HG03565 (cell line): ENCODE data around the gene PRR19.

Experiments used
- ATAC-seq: cut with Tn5 transposase; IDR thresholded peaks from one replicate; pipeline ENCODE4 v1.9.1; 2021; ENCODE audit warnings: mild to moderate bottlenecking, moderate library complexity; ENCODE audit not compliant: unreplicated experiment

PRR19 gene

DNA sequence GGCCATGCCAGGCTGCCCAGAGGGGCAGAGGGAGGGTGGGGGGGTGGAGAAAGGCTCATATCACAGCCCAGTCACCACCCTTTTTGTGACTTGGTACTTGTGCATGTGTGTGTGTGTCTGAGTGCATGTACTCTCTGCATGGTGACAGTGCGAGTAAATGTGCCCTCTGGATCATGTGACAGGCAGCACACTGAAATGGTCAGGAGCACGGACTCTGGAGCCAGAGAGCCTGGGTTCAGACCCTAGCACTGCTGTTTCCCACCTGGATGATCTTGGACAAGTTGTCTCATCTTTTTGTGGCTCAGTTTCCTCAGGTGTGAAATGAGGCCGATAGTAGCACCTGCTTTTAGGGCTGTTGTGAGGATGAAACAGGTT lies 30.9 kb upstream of the PRR19 start:
- no peak for ATAC-seq

DNA sequence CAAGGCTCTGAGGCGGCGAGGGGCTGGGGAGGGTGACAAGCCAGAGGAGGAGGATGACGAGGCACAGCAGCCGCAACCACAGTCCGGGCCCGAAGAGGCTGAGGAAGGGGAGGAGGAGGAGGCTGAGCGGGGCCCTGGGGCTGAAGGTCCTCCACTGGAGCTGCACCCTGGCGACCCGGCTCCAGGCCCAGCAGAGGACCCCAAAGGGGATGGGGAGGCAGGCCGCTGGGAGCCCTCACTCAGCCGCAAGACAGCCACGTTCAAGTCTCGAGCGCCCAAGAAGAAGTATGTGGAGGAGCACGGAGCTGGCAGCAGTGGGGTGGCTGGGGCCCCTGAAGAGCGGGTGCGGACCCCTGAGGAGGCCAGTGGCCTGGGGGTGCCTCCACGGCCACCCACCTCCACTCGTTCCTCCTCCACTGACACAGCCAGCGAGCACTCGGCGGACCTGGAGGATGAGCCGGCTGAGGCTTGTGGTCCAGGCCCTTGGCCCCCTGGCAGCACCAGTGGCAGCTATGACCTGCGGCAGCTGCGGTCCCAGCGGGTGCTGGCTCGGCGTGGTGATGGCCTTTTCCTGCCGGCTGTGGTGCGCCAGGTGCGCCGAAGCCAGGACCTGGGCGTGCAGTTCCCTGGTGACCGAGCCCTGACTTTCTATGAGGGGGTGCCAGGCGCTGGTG lies 29.9 kb upstream of the PRR19 start:
- ATAC-seq: no peak

DNA sequence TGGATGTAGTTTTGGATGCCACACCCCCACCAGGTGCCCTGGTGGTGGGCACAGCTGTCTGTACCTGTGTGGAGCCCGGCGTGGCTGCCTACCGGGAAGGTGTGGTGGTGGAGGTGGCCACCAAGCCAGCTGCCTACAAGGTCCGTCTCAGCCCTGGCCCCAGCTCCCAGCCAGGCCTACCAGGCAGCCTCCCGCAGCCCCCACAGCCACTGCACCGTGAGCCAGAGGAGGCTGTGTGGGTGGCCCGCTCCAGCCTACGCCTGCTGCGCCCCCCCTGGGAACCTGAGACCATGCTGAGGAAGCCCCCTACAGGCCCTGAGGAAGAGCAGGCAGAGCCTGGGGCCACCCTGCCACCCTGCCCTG lies 29.4 kb upstream of the PRR19 start:
- ATAC-seq: no peak

DNA sequence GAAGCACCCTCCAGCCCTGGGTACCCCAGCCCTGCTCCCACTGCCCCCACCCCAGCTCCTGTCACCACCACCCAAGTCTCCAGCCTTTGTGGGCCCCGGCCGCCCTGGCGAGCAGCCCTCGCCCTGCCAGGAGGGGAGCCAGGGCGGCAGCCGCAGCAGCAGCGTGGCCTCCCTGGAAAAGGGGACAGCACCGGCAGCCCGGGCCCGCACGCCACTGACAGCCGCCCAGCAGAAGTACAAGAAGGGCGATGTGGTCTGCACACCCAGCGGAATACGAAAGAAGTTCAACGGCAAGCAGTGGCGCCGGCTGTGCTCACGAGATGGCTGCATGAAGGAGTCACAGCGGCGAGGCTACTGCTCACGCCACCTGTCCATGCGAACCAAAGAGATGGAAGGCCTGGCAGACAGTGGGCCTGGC lies 28.9 kb upstream of the PRR19 start:
- no peak for ATAC-seq

DNA sequence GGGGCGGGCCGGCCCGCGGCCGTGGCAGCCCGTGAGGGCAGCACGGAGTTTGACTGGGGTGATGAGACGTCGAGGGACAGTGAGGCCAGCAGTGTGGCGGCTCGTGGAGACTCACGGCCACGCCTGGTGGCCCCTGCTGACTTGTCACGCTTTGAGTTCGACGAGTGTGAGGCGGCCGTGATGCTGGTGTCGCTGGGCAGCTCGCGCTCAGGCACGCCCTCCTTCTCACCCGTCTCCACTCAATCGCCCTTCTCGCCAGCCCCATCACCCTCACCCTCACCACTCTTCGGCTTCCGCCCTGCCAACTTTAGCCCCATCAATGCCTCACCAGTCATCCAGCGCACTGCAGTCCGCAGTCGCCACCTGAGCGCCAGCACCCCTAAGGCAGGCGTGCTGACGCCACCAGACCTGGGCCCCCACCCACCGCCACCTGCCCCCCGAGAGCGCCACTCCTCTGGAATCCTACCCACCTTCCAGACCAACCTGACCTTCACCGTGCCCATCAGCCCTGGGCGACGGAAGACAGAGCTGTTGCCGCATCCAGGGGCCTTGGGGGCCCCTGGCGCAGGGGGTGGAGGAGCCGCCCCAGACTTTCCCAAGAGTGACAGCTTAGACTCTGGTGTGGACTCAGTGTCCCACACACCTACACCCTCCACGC lies 28.4 kb upstream of the PRR19 start:
- no peak for ATAC-seq

DNA sequence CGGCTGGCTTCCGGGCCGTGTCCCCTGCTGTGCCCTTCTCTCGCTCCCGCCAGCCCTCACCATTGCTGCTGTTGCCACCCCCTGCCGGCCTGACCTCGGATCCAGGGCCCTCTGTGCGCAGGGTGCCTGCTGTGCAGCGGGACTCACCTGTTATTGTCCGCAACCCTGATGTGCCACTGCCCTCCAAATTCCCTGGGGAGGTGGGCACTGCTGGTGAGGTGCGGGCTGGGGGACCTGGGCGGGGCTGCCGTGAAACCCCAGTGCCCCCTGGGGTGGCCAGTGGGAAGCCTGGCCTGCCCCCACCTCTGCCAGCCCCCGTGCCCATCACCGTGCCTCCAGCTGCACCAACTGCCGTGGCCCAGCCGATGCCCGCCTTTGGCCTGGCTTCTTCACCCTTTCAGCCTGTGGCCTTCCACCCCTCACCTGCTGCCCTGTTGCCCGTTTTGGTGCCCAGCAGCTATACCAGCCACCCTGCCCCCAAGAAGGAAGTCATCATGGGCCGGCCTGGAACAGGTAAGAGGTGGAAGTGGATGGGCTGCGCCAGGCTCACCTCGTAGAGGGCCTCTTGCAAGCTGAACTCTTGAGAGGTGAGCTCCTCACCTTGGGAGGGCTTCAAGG lies 27.8 kb upstream of the PRR19 start:
- no peak for ATAC-seq

DNA sequence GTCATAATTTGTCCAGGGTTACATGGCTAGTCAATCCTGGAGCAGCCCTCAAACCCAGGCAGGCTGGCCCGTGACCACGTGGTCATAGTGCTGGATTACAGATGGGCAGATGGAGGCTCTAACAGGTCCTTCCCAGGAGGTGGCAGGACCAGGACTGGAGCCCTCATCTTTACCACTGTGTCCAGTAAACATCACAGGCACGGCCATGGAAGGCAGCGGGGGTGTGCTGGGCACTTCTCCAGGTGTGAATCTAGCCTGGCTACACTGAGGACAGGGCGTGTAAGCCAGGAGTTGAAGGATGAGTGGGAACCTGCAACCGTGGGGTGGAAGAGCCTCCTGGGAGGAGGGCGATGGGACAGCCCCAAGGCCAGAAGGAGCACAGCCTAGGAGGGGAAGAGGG lies 26.8 kb upstream of the PRR19 start:
- ATAC-seq: no peak

DNA sequence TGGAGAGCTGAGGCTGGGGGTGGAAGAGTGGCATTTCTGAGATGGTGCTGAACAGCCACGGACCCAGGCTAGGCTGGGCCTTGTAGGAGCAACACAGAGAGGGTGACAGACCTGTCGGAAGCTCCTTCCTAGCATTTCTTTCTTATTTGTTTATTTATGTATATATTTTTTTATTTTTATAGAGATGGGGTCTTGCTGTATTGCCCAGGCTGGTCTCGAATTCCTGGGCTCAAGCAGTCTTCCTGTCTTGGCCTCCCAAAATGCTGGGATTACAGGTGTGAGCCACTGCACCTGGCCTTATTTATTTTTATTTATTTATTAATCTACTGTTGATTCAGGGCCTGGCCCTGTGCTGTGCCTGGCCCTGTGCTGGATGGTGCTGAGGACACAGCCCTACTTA lies 26.4 kb upstream of the PRR19 start:
- ATAC-seq: no peak

DNA sequence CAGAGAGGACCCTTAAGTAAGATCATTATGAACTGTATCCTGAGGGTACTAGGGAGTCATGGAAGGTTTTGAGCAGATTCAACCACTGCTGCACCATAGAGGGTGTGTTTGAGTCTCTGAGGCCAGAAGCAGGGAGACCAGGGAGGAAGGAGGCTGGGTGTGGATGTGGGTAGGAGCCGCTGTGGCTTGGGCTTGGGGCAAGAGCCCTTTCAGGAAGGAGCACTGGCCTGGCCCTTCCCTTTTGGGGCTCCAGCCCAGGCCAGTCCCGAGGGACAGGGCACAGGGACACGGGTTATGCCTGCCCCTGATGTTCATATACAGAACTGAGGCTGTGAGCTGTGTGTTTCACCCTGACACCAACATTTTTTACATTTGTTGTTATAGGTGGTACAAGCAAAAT lies 25.6 kb upstream of the PRR19 start:
- ATAC-seq: no peak

DNA sequence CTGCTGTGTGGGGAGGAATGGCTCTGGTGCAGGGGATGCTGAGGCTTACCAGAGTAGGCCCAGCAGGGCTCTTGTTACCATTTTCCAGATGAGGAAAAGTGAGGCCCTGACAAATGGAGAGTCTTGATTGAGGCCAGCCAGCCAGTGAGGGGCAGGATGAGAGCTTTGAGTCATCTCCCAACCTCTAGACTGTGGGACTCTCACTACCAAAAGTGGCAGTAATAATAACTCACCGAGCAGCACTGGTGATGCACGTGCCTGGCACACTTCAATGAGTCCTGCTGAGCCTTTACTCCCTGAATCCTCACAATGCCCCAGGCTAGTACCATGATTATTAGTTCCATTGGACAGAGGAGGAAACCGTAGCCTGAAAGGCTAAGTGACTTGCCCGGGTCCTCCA lies 25.1 kb upstream of the PRR19 start:
- no peak for ATAC-seq

DNA sequence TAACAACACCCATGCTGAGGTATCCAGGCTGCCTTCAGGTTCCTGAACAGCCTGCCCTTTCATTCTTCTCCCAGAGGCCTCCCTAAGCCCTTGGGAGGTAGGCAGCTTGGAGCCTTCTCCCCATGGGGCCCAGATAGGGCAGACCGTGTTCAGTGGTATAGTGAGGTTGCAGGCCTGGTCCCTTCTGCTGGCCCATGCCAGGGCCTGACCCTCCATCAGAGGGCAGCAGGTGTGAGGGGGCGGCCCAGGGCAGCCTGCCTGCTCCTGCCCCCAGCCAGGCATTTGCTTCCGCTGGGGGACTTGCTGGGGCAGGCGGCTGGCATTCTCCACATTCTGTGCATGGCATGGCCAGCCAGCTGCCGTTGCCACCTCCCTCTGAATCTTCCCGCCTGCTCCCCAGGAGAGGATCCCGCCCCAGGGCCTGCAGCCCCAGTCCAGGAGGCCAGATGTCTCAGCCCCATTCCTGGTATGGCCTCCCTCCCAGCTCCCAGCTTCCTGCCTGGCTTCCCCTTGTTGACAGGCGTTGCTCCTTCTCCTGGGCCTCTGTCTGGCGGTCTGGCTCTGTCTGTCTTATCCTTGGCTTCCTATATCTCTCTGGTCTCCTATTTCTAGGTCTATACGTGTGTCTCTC lies 24.0 kb upstream of the PRR19 start:
- no peak for ATAC-seq

DNA sequence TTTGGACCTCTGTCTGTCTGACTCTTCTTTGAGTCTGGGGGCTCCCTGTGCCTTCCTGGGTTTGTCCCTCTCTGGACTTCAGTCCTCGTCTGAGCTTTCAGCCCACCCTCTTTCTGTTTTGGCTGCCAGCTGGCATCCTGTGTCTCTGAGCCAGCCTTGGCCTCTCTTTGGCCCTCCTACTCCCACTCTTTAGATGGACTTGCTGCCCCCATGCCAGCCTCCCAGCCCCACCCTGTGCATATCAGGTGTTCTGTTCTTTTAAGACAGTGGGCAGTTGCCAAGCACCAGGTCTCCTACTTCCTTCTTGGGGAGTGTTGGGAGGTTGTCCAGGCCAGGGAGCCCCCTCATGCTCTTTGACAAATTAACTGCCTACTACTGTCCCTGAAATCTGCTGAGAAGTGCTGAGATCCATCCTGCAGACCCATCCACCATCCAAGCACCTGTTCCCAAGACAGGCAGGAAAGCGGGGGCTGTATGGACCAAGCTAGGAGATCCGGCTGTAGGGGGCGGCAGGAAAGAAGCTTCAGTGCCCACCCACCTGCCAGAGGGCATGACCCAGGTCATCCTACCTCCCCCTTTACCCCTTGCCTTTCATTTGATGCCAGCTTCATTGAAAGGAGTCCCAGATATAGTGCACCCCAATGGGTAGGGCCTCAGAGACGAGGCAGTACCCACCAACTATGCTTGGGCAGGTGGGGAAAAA lies 23.3 kb upstream of the PRR19 start:
- no peak for ATAC-seq

DNA sequence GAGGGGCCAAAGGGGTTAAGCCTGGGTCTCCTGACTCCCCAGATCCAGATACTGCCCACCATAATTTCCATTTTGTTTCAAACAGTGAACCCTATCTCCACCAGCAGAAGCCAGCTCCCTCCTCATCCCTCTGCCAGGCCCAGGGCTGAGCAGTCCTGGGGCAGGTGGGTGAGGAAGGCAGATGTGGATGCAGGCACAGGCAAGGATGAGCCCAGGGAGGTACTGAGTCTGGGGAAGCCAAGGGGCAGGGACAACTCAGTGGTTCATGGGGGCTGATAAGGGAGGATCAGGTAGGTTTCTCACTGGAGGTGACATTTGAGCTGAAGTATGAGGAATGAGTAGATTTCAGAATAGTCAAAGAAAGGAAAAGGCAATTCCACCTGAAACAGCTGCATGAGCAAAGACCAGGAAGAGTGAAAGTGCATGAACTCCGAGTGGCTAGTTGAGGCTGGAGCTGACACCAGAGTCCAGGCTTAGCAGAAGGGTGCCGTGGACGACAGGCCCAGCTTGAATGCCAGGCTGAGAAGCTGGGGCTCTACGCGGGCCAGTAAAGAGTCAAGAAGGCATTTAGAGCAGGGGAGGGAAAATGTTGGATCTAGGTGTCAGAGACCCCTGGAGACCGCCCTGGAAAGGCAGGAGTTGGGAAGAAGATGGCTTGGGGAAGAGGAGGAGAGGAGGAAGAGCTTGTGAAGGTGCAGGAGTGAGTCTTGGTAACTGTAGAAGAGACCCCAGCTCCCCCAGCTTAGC lies 22.6 kb upstream of the PRR19 start:
- ATAC-seq: no peak

DNA sequence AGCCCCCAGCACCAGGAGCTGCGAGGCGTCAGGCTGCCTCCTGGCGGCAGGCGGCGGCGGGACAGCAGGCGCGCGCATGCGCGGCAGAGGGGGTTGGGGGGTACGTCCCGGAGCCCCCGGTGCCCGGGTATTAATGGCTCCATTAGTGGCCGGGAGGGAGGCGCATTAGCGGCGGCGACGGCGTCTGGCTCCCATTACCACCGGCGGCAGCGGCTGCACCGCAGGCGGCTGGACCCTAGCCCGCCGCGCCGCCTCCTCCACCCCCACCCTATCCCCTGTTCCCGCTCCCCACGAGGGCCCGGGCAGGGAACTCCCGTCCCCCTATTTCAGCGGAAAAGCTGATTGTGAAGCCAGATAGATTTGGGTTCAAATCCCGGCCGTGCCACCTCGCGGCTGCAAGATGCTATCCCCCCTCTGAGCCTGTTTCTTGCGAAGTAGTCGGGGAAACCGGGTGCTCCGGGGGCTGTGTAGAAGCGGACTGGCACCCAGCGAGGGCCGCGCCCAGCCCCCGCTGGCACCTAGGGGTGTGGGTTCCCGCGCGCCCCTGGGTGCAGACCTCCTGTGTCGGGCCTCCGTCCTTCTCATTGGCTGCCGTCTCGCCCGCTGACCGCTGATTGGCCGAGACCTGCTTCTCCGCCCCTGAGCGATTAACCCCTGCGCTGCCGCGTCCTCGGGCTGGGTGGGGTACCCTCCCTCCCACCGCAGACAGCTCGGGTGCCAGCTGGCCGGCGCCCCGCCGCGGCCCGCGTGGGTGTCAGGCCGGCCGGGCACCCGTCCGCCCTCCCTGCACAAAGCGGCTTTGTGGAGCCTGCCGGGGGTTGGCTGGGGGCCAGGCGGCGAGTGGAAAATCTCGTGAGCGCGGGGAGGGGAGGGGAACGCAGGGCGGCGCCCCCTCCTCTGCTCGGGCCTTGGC lies 21.8 kb upstream of the PRR19 start:
- ATAC-seq: no peak

DNA sequence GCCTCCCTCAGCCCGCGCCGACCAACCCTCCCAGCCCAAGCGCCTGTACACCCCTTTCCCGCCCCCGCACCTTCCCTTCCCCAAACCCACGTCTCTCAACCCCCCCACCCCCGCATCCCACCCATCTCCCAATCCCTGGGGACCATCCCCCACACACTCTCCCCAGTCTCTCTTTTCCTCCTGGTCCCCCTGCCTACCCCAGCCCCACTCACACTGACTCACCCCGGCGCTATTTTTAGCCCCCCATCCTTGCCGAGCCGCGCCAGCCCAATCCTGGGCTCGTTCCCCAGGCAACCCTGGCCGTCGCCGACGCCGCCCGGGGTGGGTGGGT lies 21.2 kb upstream of the PRR19 start:
- no peak for ATAC-seq

DNA sequence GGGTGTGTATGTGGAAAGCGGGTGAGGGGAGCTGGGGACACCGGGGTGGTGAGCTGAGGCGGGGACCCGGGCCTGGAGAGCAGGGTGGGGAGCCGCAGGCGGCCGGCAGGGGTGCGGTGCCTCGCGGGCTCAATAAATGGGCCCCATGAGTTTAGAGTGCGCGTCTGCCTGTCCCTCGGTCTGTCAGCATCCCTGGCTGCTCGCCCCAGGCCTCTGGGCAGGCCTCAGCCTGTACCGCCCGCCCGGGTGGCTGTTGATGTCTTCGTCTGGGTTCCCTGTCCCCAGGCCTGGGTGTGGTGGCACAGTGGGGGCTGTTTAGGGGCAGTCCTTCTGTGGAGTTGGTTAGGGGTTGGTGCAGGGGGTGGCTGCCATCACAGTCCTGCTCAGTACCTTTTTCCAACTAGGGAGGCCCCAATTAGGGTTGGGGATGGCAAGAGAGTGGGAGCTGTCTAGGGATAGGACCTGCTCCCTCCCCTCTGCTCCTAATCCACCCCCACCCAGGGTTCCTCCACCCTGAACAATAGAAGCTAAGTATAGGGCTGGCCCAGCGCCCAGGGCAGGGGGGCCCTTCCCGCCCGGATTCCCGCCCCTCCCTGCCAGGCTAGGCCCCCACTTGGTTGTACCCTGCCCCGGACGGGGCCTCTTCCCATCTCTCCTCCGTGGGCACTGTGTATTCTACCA lies 20.6 kb upstream of the PRR19 start:
- ATAC-seq: no peak

DNA sequence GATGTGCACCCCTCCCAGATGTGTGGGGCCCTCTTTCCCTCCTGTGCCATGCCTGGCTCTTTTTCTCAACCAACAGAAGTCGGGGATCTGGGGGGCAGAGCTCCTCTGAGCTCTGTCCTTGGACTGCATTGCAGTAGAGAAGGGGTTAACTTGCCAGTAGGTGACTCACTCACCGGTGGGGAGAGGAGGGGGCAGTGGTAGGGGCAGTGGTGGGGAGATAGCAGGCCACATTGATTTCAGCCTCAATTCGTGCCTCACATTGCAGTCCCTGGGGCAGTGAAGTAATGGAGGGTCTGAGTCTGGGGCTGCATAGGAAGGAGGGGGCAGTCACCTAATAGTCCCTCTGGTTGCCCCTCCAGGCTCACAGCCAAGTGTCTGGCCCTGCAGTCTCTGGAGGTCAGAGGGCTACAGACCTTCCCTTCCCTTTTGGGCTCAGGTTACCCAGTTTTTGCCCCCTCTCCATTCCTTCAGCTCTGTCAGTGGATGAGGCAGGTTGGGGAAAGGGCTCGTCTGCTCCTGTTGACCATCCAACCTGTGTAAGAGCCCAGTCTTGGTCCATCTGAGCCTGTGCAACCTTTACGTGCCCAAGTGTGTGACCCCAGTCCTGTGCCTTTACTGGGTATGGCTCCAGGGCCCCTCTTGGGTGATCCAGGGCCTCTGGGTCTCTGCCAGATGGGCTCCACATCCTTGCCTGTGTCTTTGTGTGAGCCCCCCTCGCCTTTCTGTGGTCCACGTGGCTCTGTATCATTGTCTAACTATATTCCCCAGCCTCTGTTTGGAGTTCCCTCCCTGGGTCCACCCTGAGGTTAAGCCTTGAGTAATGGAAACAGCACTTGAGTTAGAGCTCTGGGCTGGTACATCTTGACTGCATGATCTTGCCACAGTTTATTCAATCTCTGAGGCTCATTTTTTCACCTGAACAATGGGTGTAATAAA lies 19.8 kb upstream of the PRR19 start:
- no peak for ATAC-seq

DNA sequence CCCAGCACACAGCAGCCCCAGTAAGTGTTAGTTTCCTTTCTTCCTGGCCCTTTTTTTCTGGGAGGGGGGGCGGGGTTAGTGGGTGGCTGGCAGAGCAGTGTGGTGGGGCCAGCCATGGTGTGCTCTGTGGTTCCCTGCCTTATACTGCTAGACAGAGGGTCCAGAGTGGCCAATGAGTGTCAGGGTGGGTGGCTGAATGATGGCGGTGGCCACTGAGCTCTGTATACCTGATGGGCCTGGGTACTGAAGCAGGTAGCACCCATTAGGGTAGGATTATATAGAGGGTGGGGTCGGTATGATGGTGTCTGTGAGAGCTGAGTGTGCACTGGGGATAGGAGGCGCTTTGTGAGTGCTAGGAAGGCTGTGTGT lies 19.1 kb upstream of the PRR19 start:
- no peak for ATAC-seq
